Sigmoid colon (tissue), 4 donors: Measurements from ENCODE around the gene F10.

Experiments used
- POLR2A ChIP-seq, 2 donors: fragments of 450-650 bp; IDR thresholded peaks; one replicate each; pipeline ENCODE4 v1.6.1; 2016; ENCODE audit warnings: antibody characterized with exemption in 2 of 2, mild to moderate bottlenecking in 2 of 2, moderate library complexity in 2 of 2
- POLR2AphosphoS5 ChIP-seq, 4 donors: sonication (generic); formaldehyde crosslinking; IDR thresholded peaks; one replicate each; pipeline ENCODE4 v1.6.1; 2017; ENCODE audit warnings: antibody characterized with exemption in 4 of 4

- no peak for TF ChIP-seq POLR2AphosphoS5 (IDR thresholded peaks at IDR 0.05)
- no peak for TF ChIP-seq POLR2A (IDR thresholded peaks at IDR 0.05)
Observed at GRCh38 chr13:113137691-113138298, 15.2 kb downstream of the F10 start.
